HEK293 (cell line): ENCODE data around the gene PLCB1.

Experiments
- CTCF ChIA-PET: fragments of 350-600 bp; formaldehyde crosslinking; extraction: SDS; loops from one replicate; lab custom pipeline; 2021; ENCODE audit warnings: antibody characterized with exemption; lab: Yijun Ruan, JAX
- POLR2A ChIA-PET: fragments of 300-600 bp; formaldehyde crosslinking; extraction: SDS; loops from one replicate; lab custom pipeline; 2020; ENCODE audit warnings: antibody characterized with exemption, inconsistent platforms; lab: Yijun Ruan, JAX
- H3K27ac ChIP-seq: fragments of 200-500 bp; sonication (Bioruptor generic); 2 replicates; pipeline ENCODE4 v1.5.1; 2014; ENCODE audit warnings: low read depth, low read length, control low read depth, inconsistent platforms; ENCODE audit errors: extremely low read depth
- H3K36me3 ChIP-seq, 2 experiments: fragments of 200-500 bp in 1 of 2; sonication (Bioruptor generic) in 1 of 2; 1 replicate in 1 of 2; 2 replicates in 1 of 2; pipeline ENCODE4 v1.5.1; 2014 to 2017; ENCODE audit warnings: inconsistent platforms in 2 of 2, low read length in 2 of 2; ENCODE audit not compliant: control insufficient read depth in 2 of 2, insufficient read depth in 1 of 2
- H3K4me1 ChIP-seq: fragments of 200-500 bp; sonication (Bioruptor generic); 2 replicates; pipeline ENCODE4 v1.5.1; 2014; ENCODE audit warnings: mild to moderate bottlenecking, low read length, inconsistent platforms; ENCODE audit not compliant: control insufficient read depth, insufficient read depth
- H3K4me3 ChIP-seq: 2 replicates; pipeline ENCODE4 v1.5.1; 2011; ENCODE audit warnings: low read depth, mild to moderate bottlenecking, control low read depth, low read length, moderate library complexity
- H3K9me3 ChIP-seq: fragments of 200-500 bp; sonication (Bioruptor generic); 2 replicates; pipeline ENCODE4 v1.5.1; 2014; ENCODE audit warnings: low read depth, low read length, inconsistent platforms; ENCODE audit not compliant: control insufficient read depth, insufficient read depth
- GLIS1 ChIP-seq: fragments of 450-650 bp; formaldehyde crosslinking; IDR thresholded peaks from 2 replicates; pipeline ENCODE4 v1.5.1; 2016; ENCODE audit warnings: missing biosample characterization, missing genetic modification characterization
- HOXD13 ChIP-seq: sonication (generic); formaldehyde crosslinking; IDR thresholded peaks from 2 replicates; pipeline ENCODE4 v1.8.0; 2022; ENCODE audit warnings: missing genetic modification reagents, borderline replicate concordance
- KLF8 ChIP-seq: fragments of 450-650 bp; formaldehyde crosslinking; IDR thresholded peaks from 2 replicates; pipeline ENCODE4 v1.5.1; 2016; ENCODE audit warnings: missing biosample characterization, missing genetic modification characterization
- MEIS1 ChIP-seq: sonication (generic); formaldehyde crosslinking; IDR thresholded peaks from 2 replicates; pipeline ENCODE4 v1.8.1; 2022; ENCODE audit warnings: missing genetic modification reagents, mild to moderate bottlenecking, borderline replicate concordance
- MYNN ChIP-seq: fragments of 450-650 bp; formaldehyde crosslinking; IDR thresholded peaks from 2 replicates; pipeline ENCODE4 v1.5.1; 2016; ENCODE audit warnings: missing biosample characterization, missing genetic modification characterization, borderline replicate concordance
- PRDM4 ChIP-seq: fragments of 450-650 bp; formaldehyde crosslinking; IDR thresholded peaks from 2 replicates; pipeline ENCODE4 v1.5.1; 2017; ENCODE audit warnings: missing biosample characterization, missing genetic modification characterization
- ZNF138 ChIP-seq: fragments of 450-650 bp; formaldehyde crosslinking; IDR thresholded peaks from 2 replicates; pipeline ENCODE4 v1.5.1; 2016; ENCODE audit warnings: missing biosample characterization, missing genetic modification characterization, borderline replicate concordance
- ZNF184 ChIP-seq: fragments of 450-650 bp; IDR thresholded peaks from 2 replicates; pipeline ENCODE4 v1.5.1; 2018; ENCODE audit warnings: missing biosample characterization, mild to moderate bottlenecking, missing genetic modification characterization
- ZNF24 ChIP-seq: fragments of 450-650 bp; formaldehyde crosslinking; IDR thresholded peaks from 2 replicates; pipeline ENCODE4 v1.5.1; 2016; ENCODE audit warnings: missing biosample characterization, missing genetic modification characterization
- ZNF335 ChIP-seq: fragments of 450-650 bp; formaldehyde crosslinking; conservative IDR thresholded peaks from 2 replicates; pipeline ENCODE4 v1.5.1; 2016; ENCODE audit warnings: missing biosample characterization, missing genetic modification characterization
- ZNF391 ChIP-seq: fragments of 450-650 bp; formaldehyde crosslinking; IDR thresholded peaks from 2 replicates; pipeline ENCODE4 v1.5.1; 2016; ENCODE audit warnings: low read depth, missing biosample characterization, missing genetic modification characterization, borderline replicate concordance
- ZNF621 ChIP-seq: fragments of 450-650 bp; formaldehyde crosslinking; IDR thresholded peaks from 2 replicates; pipeline ENCODE4 v1.5.1; 2017; ENCODE audit warnings: missing biosample characterization, missing genetic modification characterization
- ZNF701 ChIP-seq: fragments of 450-650 bp; formaldehyde crosslinking; IDR thresholded peaks from 2 replicates; pipeline ENCODE4 v1.5.1; 2016; ENCODE audit warnings: missing biosample characterization, missing genetic modification characterization
- TF ChIP-seq, protein P1 (sequence below): fragments of 450-650 bp; formaldehyde crosslinking; IDR thresholded peaks from 2 replicates; pipeline ENCODE4 v1.5.1; 2016; ENCODE audit warnings: missing biosample characterization, missing genetic modification characterization, borderline replicate concordance
- TF ChIP-seq, protein P2 (sequence below): fragments of 450-650 bp; formaldehyde crosslinking; IDR thresholded peaks from 2 replicates; pipeline ENCODE4 v1.5.1; 2016; ENCODE audit warnings: missing biosample characterization, missing genetic modification characterization, borderline replicate concordance
- TF ChIP-seq, protein P3 (sequence below): fragments of 450-650 bp; formaldehyde crosslinking; IDR thresholded peaks from 2 replicates; pipeline ENCODE4; 2016; ENCODE audit warnings: missing biosample characterization, missing genetic modification characterization

The PLCB1 gene

GRCh38 chr20:8723296-8723695 is 591.2 kb downstream of the PLCB1 start:
- Histone ChIP-seq H3K36me3 (peaks cover 0 to 5% of the 10 kb centered on the region in 2 experiments; a peak in 1 of 3 replicates), H3K9me3 (no peaks in the 10 kb centered on the region), H3K4me3 (no peak overlapping the region), H3K4me1 (no peaks in the 10 kb centered on the region), H3K27ac (no peak overlapping the region)
- CTCF ChIA-PET, result interaction anchor here (0.5 to 6.1 kb wide), 19 partner anchors 9 to 862 kb away, joined by 3 to 115 read pairs (median 6); partner anchors contain the start of gene PLCB1
- POLR2A ChIA-PET, result interaction anchor here (0.5 kb wide), 1 partner anchor 11 kb away, joined by 4 read pairs; no protein-coding TSS in a partner anchor
- TF ChIP-seq, protein P1, sequence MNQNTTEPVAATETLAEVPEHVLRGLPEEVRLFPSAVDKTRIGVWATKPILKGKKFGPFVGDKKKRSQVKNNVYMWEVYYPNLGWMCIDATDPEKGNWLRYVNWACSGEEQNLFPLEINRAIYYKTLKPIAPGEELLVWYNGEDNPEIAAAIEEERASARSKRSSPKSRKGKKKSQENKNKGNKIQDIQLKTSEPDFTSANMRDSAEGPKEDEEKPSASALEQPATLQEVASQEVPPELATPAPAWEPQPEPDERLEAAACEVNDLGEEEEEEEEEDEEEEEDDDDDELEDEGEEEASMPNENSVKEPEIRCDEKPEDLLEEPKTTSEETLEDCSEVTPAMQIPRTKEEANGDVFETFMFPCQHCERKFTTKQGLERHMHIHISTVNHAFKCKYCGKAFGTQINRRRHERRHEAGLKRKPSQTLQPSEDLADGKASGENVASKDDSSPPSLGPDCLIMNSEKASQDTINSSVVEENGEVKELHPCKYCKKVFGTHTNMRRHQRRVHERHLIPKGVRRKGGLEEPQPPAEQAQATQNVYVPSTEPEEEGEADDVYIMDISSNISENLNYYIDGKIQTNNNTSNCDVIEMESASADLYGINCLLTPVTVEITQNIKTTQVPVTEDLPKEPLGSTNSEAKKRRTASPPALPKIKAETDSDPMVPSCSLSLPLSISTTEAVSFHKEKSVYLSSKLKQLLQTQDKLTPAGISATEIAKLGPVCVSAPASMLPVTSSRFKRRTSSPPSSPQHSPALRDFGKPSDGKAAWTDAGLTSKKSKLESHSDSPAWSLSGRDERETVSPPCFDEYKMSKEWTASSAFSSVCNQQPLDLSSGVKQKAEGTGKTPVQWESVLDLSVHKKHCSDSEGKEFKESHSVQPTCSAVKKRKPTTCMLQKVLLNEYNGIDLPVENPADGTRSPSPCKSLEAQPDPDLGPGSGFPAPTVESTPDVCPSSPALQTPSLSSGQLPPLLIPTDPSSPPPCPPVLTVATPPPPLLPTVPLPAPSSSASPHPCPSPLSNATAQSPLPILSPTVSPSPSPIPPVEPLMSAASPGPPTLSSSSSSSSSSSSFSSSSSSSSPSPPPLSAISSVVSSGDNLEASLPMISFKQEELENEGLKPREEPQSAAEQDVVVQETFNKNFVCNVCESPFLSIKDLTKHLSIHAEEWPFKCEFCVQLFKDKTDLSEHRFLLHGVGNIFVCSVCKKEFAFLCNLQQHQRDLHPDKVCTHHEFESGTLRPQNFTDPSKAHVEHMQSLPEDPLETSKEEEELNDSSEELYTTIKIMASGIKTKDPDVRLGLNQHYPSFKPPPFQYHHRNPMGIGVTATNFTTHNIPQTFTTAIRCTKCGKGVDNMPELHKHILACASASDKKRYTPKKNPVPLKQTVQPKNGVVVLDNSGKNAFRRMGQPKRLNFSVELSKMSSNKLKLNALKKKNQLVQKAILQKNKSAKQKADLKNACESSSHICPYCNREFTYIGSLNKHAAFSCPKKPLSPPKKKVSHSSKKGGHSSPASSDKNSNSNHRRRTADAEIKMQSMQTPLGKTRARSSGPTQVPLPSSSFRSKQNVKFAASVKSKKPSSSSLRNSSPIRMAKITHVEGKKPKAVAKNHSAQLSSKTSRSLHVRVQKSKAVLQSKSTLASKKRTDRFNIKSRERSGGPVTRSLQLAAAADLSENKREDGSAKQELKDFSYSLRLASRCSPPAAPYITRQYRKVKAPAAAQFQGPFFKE, result no peak
- TF ChIP-seq ZNF391 (no peak), MEIS1 (CRISPR knock-in tag) (no peak), ZNF138 (tag by site-specific recombination) (no peak), ZNF24 (tag by site-specific recombination) (no peak), ZNF335 (tag by site-specific recombination) (no peak), PRDM4 (tag by site-specific recombination) (no peak), MYNN (tag by site-specific recombination) (no peak), ZNF621 (no peak), HOXD13 (CRISPR knock-in tag) (no peak), ZNF184 (no peak), GLIS1 (tag by site-specific recombination) (no peak), ZNF701 (tag by site-specific recombination) (no peak), KLF8 (tag by site-specific recombination) (no peak)
- TF ChIP-seq, protein P2, sequence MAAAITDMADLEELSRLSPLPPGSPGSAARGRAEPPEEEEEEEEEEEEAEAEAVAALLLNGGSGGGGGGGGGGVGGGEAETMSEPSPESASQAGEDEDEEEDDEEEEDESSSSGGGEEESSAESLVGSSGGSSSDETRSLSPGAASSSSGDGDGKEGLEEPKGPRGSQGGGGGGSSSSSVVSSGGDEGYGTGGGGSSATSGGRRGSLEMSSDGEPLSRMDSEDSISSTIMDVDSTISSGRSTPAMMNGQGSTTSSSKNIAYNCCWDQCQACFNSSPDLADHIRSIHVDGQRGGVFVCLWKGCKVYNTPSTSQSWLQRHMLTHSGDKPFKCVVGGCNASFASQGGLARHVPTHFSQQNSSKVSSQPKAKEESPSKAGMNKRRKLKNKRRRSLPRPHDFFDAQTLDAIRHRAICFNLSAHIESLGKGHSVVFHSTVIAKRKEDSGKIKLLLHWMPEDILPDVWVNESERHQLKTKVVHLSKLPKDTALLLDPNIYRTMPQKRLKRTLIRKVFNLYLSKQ (tag by site-specific recombination), result no peak
- TF ChIP-seq, protein P3, sequence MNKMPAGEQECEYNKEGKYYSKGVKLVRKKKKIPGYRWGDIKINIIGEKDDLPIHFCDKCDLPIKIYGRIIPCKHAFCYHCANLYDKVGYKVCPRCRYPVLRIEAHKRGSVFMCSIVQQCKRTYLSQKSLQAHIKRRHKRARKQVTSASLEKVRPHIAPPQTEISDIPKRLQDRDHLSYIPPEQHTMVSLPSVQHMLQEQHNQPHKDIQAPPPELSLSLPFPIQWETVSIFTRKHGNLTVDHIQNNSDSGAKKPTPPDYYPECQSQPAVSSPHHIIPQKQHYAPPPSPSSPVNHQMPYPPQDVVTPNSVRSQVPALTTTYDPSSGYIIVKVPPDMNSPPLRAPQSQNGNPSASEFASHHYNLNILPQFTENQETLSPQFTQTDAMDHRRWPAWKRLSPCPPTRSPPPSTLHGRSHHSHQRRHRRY (tag by site-specific recombination), result no peak
